Stimulated activated naive CD8-positive, alpha-beta T cell treated with anti-CD3 and anti-CD28 coated beads, Interleukin-15, Interleukin-2, amounts not matched to agents 100 ng/mL and 50 ng/mL, for 24 hours (primary cell): ENCODE results near the gene DDI1.

Source experiments
- H3K27ac Mint-ChIP-seq: one replicate; pipeline ENCODE4 v1.8.0; 2021; ENCODE audit warnings: mild to moderate bottlenecking, mixed read lengths
- H3K27me3 Mint-ChIP-seq: one replicate; pipeline ENCODE4 v1.8.0; 2021; ENCODE audit warnings: mixed read lengths
- H3K36me3 Mint-ChIP-seq: one replicate; pipeline ENCODE4 v1.8.0; 2021; ENCODE audit warnings: low read depth, mixed read lengths
- H3K4me1 Mint-ChIP-seq: one replicate; pipeline ENCODE4 v1.8.0; 2021; ENCODE audit warnings: low read depth, mixed read lengths
- H3K4me3 Mint-ChIP-seq: one replicate; pipeline ENCODE4 v1.8.0; 2021; ENCODE audit warnings: mild to moderate bottlenecking, mixed read lengths
- H3K9me3 Mint-ChIP-seq: one replicate; pipeline ENCODE4 v1.8.0; 2021; ENCODE audit warnings: mixed read lengths

Gene DDI1

DNA sequence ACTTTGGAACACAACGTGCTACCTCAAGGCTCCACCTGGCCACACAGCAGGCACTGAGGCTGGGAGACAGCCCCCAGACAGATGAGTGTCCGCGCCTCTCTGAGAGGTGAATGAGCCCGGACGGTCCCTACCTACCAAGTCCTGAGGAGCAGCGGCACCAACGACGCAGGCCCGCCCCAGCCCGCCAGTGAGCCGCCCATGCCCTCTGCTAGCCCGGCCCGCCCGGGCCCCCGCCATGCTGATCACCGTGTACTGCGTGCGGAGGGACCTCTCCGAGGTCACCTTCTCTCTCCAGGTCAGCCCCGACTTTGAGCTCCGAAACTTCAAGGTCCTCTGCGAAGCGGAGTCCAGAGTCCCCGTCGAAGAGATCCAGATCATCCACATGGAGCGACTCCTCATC is at the start of gene DDI1:
Gene DDI1 (plus strand): TSS at position 53 of the 400 bp plus-strand sequence. CDS start 183 bp downstream, at position 236.
- no peaks in the 10 kb centered on the region for H3K4me1 Mint-ChIP-seq
- H3K27me3 Mint-ChIP-seq: no peaks in the 10 kb centered on the region
- no peak within 1 kb of the TSS for H3K27ac Mint-ChIP-seq
- H3K4me3 Mint-ChIP-seq: no peak within 1 kb of the TSS
- H3K36me3 Mint-ChIP-seq: no peaks in the 10 kb centered on the region
- peaks cover 8% of the 10 kb centered on the region for H3K9me3 Mint-ChIP-seq

DNA sequence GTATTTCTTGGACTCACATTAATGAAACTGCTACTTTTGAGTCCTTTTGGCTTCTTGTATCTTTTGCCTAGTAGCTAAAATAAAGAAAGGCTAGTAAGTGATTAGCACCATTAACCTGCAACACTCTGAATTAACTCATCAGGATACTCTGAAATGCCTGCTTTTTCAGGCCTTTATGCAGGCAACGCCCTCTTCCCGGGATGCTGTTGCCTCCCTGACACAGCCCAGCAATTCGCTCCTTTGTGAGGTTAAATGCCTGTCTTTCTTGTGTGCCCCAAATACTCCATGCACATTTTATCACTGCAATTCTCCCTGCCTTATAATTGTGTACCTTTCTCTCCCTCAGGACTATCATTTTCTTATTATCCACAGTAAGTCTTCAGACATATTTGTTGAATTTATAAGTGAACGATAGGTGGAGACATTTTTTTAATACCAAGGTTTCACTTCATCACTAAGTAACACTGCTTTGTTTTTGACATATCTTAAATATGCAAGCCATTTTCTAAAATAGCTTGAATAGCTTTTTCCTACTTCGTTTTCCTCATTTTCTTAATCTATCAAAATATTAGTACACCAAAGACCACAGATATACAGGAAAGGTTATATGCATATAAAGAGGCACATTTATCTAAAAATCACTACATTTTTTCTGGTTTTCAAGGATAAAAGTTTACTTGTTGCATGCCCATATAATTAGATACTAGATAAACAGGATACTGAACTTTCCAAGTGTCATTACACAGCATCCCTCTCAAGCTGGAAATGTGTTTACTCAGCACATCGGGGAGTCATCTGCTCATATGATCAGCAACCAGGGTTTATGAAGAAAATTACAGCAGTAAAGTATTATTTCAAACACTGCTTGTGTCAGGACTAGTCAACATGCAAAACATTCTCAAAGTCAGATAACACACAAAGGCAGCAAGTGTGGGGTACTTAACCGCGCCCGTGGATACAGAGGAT is 48.5 kb upstream of the DDI1 start:
- H3K9me3 Mint-ChIP-seq: no peaks in the 10 kb centered on the region
- H3K4me1 Mint-ChIP-seq: no peaks in the 10 kb centered on the region
- H3K27ac Mint-ChIP-seq: no peak overlapping the region
- H3K27me3 Mint-ChIP-seq: no peaks in the 10 kb centered on the region
- H3K36me3 Mint-ChIP-seq: no peaks in the 10 kb centered on the region
- H3K4me3 Mint-ChIP-seq: no peak overlapping the region

DNA sequence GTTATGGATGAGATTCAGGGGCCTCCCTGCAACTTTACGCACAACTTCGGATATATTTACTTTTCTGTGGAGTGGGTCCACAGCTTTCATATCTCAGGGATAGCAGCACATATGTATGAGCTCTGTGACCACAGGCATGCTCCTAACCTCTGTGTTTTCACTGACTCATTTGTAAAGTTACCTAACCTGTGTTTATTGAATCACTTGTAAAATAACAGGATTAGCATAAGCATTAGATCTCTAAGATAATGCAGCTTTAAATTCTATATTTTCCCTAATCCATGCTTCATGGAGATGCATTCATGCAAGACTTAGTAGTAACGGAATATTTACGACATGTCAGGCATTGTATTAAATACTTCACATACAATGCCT is 47.9 kb upstream of the DDI1 start:
- H3K36me3 Mint-ChIP-seq: no peaks in the 10 kb centered on the region
- H3K9me3 Mint-ChIP-seq: no peaks in the 10 kb centered on the region
- no peaks in the 10 kb centered on the region for H3K27me3 Mint-ChIP-seq
- no peaks in the 10 kb centered on the region for H3K4me1 Mint-ChIP-seq
- no peak overlapping the region for H3K4me3 Mint-ChIP-seq
- no peak overlapping the region for H3K27ac Mint-ChIP-seq

DNA sequence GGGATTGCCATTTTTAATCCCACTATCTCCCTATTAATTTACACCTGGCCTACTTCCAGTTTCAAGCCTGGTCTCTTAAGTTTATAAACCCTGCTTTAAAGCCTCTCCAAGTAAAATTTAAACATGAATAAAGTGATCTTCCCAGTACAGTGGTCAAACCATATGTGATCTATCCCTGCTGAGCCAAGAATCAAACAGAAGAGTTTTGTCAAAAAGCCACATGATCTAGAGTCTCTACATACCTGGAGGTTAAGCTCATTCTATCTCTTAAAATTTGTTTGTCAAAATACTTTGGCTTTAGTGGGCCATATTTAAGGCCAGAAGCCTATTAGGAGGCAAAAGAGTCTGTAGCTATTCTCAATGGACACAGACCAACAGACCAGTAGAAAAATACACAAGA is 42.9 kb upstream of the DDI1 start:
- Mint-ChIP-seq H3K9me3 (no peaks in the 10 kb centered on the region), H3K27ac (no peak overlapping the region), H3K27me3 (no peaks in the 10 kb centered on the region), H3K4me3 (no peak overlapping the region), H3K36me3 (no peaks in the 10 kb centered on the region), H3K4me1 (no peaks in the 10 kb centered on the region)

DNA sequence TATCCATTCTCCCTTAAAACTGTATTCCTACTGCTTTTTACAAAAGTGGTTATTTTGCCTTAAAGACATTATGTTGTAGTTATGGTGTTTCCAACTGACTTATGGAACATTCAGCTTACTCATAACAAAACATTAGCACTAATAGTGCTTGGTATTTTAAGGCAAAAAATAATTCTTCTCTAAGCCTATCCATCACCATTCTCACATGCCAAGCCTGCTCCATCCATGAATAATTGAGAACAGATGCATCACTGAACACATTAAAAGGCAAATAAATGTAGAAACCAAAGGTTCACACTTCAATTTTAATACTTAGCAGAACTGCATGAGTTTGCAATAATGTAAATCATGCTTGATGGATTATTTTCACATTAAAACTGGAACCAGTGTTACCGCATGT is 42.3 kb upstream of the DDI1 start:
- Mint-ChIP-seq H3K27ac (no peak overlapping the region), H3K9me3 (no peaks in the 10 kb centered on the region), H3K4me1 (no peaks in the 10 kb centered on the region), H3K27me3 (no peaks in the 10 kb centered on the region), H3K4me3 (no peak overlapping the region), H3K36me3 (no peaks in the 10 kb centered on the region)

DNA sequence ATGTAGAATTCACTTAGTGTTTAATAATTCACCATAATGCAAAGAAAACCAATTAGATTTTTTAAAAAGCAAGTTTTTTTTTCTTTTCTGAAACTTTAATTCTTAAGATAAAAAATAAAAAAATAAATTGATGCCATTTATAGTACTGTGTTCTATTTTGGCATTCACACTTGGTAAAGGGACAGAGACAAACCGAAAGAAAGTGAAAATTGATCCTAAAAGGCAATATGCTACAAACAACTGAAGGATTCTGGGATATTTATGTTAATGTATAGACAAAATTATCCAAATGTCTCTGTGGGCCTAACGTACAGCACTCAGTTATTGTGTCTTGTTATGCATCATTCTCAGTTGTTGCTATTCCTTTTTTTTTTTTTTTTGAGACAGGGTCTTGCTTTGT is 41.9 kb upstream of the DDI1 start:
- H3K9me3 Mint-ChIP-seq: no peaks in the 10 kb centered on the region
- H3K36me3 Mint-ChIP-seq: no peaks in the 10 kb centered on the region
- H3K27me3 Mint-ChIP-seq: no peaks in the 10 kb centered on the region
- no peak overlapping the region for H3K27ac Mint-ChIP-seq
- no peaks in the 10 kb centered on the region for H3K4me1 Mint-ChIP-seq
- no peak overlapping the region for H3K4me3 Mint-ChIP-seq

DNA sequence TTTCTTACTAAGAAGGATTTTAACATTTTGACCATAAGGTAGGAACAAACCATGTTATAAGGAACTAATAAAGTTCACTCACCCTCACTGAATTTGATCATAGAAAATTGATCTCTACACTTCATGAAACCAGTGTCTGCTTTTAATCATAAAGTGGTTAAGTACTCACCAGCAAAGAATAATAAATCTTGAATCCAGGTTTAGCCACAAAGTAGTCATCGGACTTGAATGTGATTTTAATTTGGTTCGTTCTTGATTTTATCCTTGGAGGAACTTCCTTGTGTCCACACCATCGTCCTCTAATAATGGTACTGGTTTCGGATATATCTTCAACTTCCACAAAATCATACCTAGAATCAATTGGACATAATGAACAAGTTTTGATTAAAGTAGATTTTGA is 40.5 kb upstream of the DDI1 start:
- Mint-ChIP-seq H3K4me3 (no peak overlapping the region), H3K4me1 (no peaks in the 10 kb centered on the region), H3K36me3 (no peaks in the 10 kb centered on the region), H3K27ac (no peak overlapping the region), H3K9me3 (no peaks in the 10 kb centered on the region), H3K27me3 (no peaks in the 10 kb centered on the region)

DNA sequence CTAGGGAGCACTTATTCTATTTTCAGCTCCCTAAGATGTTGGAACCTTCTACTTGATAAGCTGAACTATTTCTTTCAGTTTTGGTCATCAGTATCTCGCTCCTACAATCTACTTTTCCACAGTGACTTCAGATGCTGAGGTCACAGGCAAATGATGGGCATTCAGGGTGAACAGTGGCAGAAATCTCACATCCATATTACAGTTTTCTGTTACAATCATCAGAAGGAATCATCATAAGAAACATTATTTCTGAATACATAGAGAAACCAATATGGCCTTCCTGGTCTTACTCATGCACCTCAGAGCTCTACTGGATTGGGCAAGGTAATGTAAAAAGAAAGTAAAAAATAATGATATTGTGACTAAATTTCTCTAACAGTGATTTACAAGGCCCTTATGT is 39.4 kb upstream of the DDI1 start:
- no peaks in the 10 kb centered on the region for H3K4me1 Mint-ChIP-seq
- no peaks in the 10 kb centered on the region for H3K9me3 Mint-ChIP-seq
- H3K36me3 Mint-ChIP-seq: no peaks in the 10 kb centered on the region
- no peak overlapping the region for H3K4me3 Mint-ChIP-seq
- no peak overlapping the region for H3K27ac Mint-ChIP-seq
- H3K27me3 Mint-ChIP-seq: no peaks in the 10 kb centered on the region

DNA sequence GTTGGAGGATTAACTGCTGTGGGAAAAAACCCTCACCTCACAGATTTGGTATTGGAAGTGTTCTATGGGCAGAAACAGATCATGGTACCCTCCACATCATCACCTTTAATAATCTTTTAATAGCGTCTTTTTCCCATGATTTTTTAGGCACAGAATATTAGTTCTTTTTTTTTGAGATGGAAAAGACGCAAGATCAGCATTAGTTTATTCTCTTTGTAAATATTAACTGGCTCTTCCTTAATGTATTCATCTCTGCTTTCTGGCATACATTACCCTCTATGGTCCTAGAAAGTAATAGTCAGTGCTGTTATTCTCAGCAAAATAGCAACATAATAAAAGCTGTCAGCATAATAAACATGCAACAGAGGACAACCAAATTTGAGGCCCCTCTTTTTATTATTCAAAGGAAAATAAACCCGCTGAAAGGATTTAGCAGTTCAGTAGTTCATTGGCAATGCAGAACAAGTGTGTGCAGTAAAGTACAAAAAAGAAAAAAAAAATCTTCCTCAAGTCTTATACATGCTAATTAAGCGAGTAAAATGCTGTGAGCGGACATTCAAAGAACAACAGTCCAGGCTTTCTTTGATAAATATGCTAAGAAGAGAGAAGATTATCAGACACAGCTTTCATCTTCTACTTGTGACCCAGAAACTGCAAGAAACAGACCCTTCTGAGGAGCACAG is 37.5 kb upstream of the DDI1 start:
- Mint-ChIP-seq H3K27me3 (no peaks in the 10 kb centered on the region), H3K27ac (no peak overlapping the region), H3K36me3 (no peaks in the 10 kb centered on the region), H3K4me3 (no peak overlapping the region), H3K4me1 (no peaks in the 10 kb centered on the region), H3K9me3 (no peaks in the 10 kb centered on the region)

DNA sequence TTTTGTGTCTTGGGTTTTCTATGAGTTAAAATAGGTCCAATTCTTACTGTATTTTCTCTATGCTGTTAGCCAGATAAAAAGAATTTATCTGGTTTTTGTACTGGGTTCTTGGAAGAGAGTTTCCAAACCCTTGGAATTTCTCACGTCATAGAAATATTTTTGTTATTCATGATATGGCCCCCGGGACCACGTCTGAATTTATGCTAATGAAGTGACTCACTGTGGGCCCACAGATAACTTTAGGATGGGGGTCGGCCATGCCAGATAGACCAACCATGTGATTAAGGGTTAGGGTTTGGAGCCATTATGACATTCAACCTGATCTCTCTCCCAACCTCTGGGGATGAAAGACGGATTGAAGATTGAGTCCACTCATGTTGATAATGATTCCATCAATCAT is 35.6 kb upstream of the DDI1 start:
- Mint-ChIP-seq H3K4me3 (no peak overlapping the region), H3K9me3 (no peaks in the 10 kb centered on the region), H3K36me3 (no peaks in the 10 kb centered on the region), H3K27me3 (no peaks in the 10 kb centered on the region), H3K27ac (no peak overlapping the region), H3K4me1 (no peaks in the 10 kb centered on the region)

DNA sequence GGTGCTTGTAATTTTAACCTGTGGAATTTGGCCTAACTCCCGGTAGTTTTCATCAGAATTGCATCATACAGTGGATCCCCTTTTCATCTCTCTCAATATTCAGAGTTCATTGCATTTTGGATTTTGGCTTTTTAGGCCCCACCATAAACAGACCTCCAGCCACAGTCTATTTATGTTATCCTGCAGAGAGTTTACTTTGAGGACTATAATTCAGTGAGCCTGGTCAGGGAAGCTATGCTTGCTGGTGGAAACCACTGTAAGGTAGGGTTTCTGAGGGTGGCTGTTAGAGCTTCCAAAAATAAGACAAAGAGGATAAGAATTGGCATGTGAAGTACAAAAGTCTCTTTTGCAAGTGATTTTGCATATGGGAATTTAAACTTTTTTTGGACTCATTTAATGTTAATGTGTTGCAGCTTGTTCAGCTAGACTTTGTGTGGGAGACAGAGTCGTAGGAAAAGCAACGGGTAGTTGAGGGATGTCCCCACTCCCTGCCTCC is 34.8 kb upstream of the DDI1 start:
- H3K4me3 Mint-ChIP-seq: no peak overlapping the region
- no peaks in the 10 kb centered on the region for H3K27me3 Mint-ChIP-seq
- no peak overlapping the region for H3K27ac Mint-ChIP-seq
- no peaks in the 10 kb centered on the region for H3K36me3 Mint-ChIP-seq
- no peaks in the 10 kb centered on the region for H3K9me3 Mint-ChIP-seq
- no peaks in the 10 kb centered on the region for H3K4me1 Mint-ChIP-seq

DNA sequence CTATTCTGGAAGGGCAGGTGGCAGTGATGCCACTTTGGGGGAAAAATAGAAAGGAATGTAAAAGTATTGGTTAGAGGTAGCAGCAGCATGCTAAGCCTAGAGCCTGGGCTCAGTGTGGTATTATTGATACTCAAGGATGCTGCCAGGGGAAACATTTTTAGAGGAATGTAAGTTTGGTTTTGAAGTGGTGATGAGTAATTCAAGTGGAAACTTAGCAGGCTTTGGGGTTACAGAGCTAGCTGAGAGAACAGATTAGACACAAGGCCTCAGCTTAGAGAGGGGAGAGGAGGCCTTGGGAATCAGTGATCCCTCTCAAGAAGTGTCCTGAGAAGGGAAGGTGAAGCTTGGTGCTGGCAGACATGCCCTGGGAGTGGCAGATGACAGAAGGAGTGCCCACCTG is 32.9 kb upstream of the DDI1 start:
- Mint-ChIP-seq H3K4me1 (no peaks in the 10 kb centered on the region), H3K36me3 (no peaks in the 10 kb centered on the region), H3K4me3 (no peak overlapping the region), H3K9me3 (no peaks in the 10 kb centered on the region), H3K27me3 (no peaks in the 10 kb centered on the region), H3K27ac (no peak overlapping the region)

DNA sequence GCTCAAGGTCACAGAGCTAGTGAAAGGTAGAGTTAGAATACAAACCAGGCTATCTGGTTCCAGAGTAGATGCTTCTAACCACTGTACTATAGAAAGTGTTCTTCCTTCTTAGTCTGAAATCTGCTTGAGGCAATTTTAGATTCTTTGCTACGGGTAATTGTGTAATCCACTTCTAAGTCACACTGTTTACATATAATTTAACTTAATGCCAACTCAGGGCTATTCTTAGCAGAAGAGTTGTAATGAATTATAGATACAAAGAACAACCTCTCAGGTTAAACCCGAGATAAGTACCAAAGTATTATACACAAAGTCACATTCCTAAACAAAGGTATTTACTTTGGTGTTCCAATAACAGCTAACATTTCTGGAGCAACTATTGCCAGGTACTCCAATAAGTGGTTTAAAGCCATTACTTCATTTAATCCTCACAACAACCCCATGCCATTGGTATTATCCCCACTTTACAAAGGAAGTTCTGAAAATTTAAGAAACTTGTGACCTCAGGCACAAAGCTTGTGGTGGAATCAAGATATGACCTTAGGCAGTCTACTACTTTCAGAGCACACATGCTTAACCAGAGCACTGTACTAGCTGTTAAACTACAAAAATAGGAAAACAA is 31.1 kb upstream of the DDI1 start:
- Mint-ChIP-seq H3K36me3 (no peaks in the 10 kb centered on the region), H3K4me3 (no peak overlapping the region), H3K27ac (no peak overlapping the region), H3K9me3 (no peaks in the 10 kb centered on the region), H3K4me1 (no peaks in the 10 kb centered on the region), H3K27me3 (no peaks in the 10 kb centered on the region)

DNA sequence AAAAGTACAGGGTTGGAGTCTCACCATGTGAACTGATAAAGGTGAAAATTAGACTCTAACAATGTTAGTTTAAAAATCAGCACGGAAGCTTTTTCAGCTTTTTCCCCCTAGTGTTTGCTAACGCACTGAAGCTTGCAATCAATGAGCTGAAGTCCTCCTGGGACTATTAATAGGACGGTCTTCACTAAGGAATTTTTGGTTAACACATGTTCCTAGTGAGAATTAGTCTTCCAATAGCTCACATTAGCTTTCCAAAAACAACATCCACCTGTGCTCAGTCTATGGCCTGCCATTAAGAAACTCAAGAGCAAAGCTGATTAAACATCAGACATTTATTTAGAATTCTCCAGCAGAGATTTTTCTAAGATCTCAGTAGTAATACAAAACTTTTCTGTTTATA is 26.7 kb upstream of the DDI1 start:
- Mint-ChIP-seq H3K27ac (no peak overlapping the region), H3K27me3 (no peaks in the 10 kb centered on the region), H3K4me1 (no peaks in the 10 kb centered on the region), H3K9me3 (no peaks in the 10 kb centered on the region), H3K4me3 (no peak overlapping the region), H3K36me3 (no peaks in the 10 kb centered on the region)

DNA sequence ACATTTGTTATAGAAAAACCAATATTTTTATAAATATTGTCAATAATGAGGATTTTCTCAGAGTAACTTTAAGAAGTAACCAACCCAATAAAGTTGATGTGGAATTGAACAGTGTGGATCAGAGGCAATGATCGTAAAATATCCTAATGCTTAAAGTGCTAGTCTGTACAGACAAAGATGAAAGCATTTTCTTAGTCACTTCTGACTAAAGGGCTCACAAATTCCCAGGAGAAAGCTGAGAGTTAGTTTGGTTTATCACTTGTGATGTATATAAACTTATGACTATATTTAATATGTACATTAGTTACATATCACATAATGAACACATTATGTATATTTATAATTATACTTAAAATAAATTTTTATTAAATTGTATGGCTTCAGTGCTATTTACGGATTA is 25.4 kb upstream of the DDI1 start:
- H3K4me3 Mint-ChIP-seq: no peak overlapping the region

More for the DNA sequence above, 25.4 kb upstream of the DDI1 start:
- Mint-ChIP-seq H3K36me3 (no peaks in the 10 kb centered on the region), H3K9me3 (no peaks in the 10 kb centered on the region), H3K27ac (no peak overlapping the region), H3K4me1 (no peaks in the 10 kb centered on the region), H3K27me3 (no peaks in the 10 kb centered on the region)
